BLaER1 treated with 17β-estradiol and CSF1 and Interleukin-3, amounts not matched to agents 10 nM and 100 nM (cell line): Measurements from ENCODE around the gene POLDIP3.
A peak's percentile ranks its signal among the peaks of the same experiment; 100 is the strongest.

ENCODE experiments used
- H3K27ac ChIP-seq, 11 experiments: shearing (Covaris generic); formaldehyde crosslinking; 2 replicates each; pipeline ENCODE4 v1.8.1; 2022
- H3K27me3 ChIP-seq, 11 experiments: shearing (Covaris generic); formaldehyde crosslinking; 2 replicates each; pipeline ENCODE4 v1.8.1; 2022
- H3K36me3 ChIP-seq, 11 experiments: shearing (Covaris generic); formaldehyde crosslinking; 2 replicates each; pipeline ENCODE4 v1.8.1; 2022
- H3K4me1 ChIP-seq, 10 experiments: shearing (Covaris generic); formaldehyde crosslinking; 2 replicates each; pipeline ENCODE4 v1.8.1; 2022
- H3K4me2 ChIP-seq, 11 experiments: shearing (Covaris generic); formaldehyde crosslinking; 2 replicates each; pipeline ENCODE4 v1.8.1; 2022
- H3K4me3 ChIP-seq, 10 experiments: shearing (Covaris generic); formaldehyde crosslinking; 2 replicates each; pipeline ENCODE4 v1.8.1; 2022
- H3K9ac ChIP-seq, 11 experiments: shearing (Covaris generic); formaldehyde crosslinking; 2 replicates each; pipeline ENCODE4 v1.8.1; 2022
- H3K9me3 ChIP-seq, 11 experiments: shearing (Covaris generic); formaldehyde crosslinking; replicated peaks in 1 of 11; 2 replicates each; pipeline ENCODE4 v1.8.1; 2022
- H4K20me1 ChIP-seq, 11 experiments: shearing (Covaris generic); formaldehyde crosslinking; 2 replicates each; pipeline ENCODE4 v1.8.1; 2022
- Cebpa-rat ChIP-seq, 11 experiments: shearing (Covaris generic); IDR thresholded peaks; 2 replicates each; pipeline ENCODE4 v1.8.1; 2022

Gene POLDIP3

GRCh38 chr22:42624551-42625106 lies 9.9 kb upstream of the POLDIP3 start:
- Histone ChIP-seq H3K4me3 (no peak overlapping the region), H3K27ac (peak overlapping the region in 3 of 11 experiments; percentile 32 to 44 (median 40); a peak in 2 of 22 replicates), H3K9ac (peak overlapping the region in 6 of 11 experiments; percentile 10 to 60 (median 38); a peak in 6 of 22 replicates), H3K4me1 (peaks cover 44 to 55% (median 46%) of the 10 kb centered on the region in 10 experiments), H3K27me3 (no peaks in the 10 kb centered on the region), H3K36me3 (peaks cover 43 to 67% (median 55%) of the 10 kb centered on the region in 11 experiments), H3K4me2 (peak overlapping the region; percentile 46 to 95 (median 86)), H3K9me3 (no peaks in the 10 kb centered on the region), H4K20me1 (peaks cover 21 to 99% (median 29%) of the 10 kb centered on the region in 11 experiments; a peak in 21 of 22 replicates)
- no peak for TF ChIP-seq Cebpa-rat (IDR thresholded peaks at IDR 0.05)

GRCh38 chr22:42623756-42624441 lies 9.2 kb upstream of the POLDIP3 start:
- Histone ChIP-seq H3K4me1 (peaks cover 44 to 60% (median 48%) of the 10 kb centered on the region in 10 experiments), H3K4me2 (peak overlapping the region; percentile 72 to 95 (median 86)), H3K9ac (peak overlapping the region in 7 of 11 experiments; percentile 21 to 56 (median 42); a peak in 12 of 22 replicates), H3K9me3 (no peaks in the 10 kb centered on the region), H3K27ac (peak overlapping the region in 9 of 11 experiments; percentile 19 to 70 (median 45); a peak in 13 of 22 replicates), H3K36me3 (peaks cover 38 to 67% (median 55%) of the 10 kb centered on the region in 11 experiments), H3K27me3 (no peaks in the 10 kb centered on the region), H4K20me1 (peaks cover 21 to 99% (median 29%) of the 10 kb centered on the region in 11 experiments; a peak in 21 of 22 replicates), H3K4me3 (no peak overlapping the region)
- no peak for TF ChIP-seq Cebpa-rat (IDR thresholded peaks at IDR 0.05)

GRCh38 chr22:42623301-42623751 lies 8.6 kb upstream of the POLDIP3 start:
- TF ChIP-seq Cebpa-rat (IDR thresholded peaks at IDR 0.05), result no peak
- Histone ChIP-seq H3K9me3 (no peaks in the 10 kb centered on the region), H3K9ac (peak overlapping the region in 8 of 11 experiments; percentile 15 to 69 (median 42); a peak in 11 of 22 replicates), H4K20me1 (peaks cover 21 to 94% (median 29%) of the 10 kb centered on the region in 11 experiments; a peak in 21 of 22 replicates), H3K4me2 (peak overlapping the region; percentile 72 to 95 (median 86)), H3K4me3 (no peak overlapping the region), H3K36me3 (peaks cover 33 to 64% (median 51%) of the 10 kb centered on the region in 11 experiments), H3K4me1 (peaks cover 44 to 65% (median 49%) of the 10 kb centered on the region in 10 experiments), H3K27me3 (no peaks in the 10 kb centered on the region), H3K27ac (peak overlapping the region in 9 of 11 experiments; percentile 19 to 70 (median 39); a peak in 13 of 22 replicates)

- peak overlapping the region in 9 of 11 experiments; percentile 15 to 69 (median 42); a peak in 10 of 22 replicates for H3K9ac ChIP-seq
- H3K36me3 ChIP-seq, result peaks cover 21 to 52% (median 39%) of the 10 kb centered on the region in 11 experiments
- H3K9me3 ChIP-seq, result no peaks in the 10 kb centered on the region
- H3K4me3 ChIP-seq, result peak overlapping the region in 1 of 10 experiments; percentile 14; a peak in 1 of 20 replicates
- TF ChIP-seq Cebpa-rat (IDR thresholded peaks at IDR 0.05), result no peak
- H3K4me1 ChIP-seq, result peaks cover 51 to 74% (median 55%) of the 10 kb centered on the region in 10 experiments
- H4K20me1 ChIP-seq, result peaks cover 21 to 83% (median 29%) of the 10 kb centered on the region in 11 experiments; a peak in 21 of 22 replicates
- peak overlapping the region in 6 of 11 experiments; percentile 9 to 70 (median 31); a peak in 10 of 22 replicates for H3K27ac ChIP-seq
- H3K27me3 ChIP-seq, result no peaks in the 10 kb centered on the region
- peak overlapping the region; percentile 72 to 95 (median 86) for H3K4me2 ChIP-seq
These were observed 7.5 kb upstream of the POLDIP3 start for GRCh38 chr22:42622061-42622710.

GRCh38 chr22:42621505-42622002 lies 6.9 kb upstream of the POLDIP3 start:
- no peaks in the 10 kb centered on the region for H3K9me3 ChIP-seq
- 0 out of 22 replicates have a peak overlapping the region, but pooled peaks of 1 of the 11 experiments have one; percentile 43 for H3K9ac ChIP-seq
- H3K4me1 ChIP-seq, result peaks cover 57 to 80% (median 62%) of the 10 kb centered on the region in 10 experiments
- H3K4me2 ChIP-seq, result peak overlapping the region; percentile 72 to 95 (median 86); a peak in 20 of 22 replicates
- H3K4me3 ChIP-seq, result no peak overlapping the region
- no peaks in the 10 kb centered on the region for H3K27me3 ChIP-seq
- H3K27ac ChIP-seq, result peak overlapping the region in 3 of 11 experiments; percentile 18 to 70 (median 26); a peak in 3 of 22 replicates
- H3K36me3 ChIP-seq, result peaks cover 15 to 46% (median 33%) of the 10 kb centered on the region in 11 experiments
- peaks cover 21 to 76% (median 29%) of the 10 kb centered on the region in 11 experiments; a peak in 21 of 22 replicates for H4K20me1 ChIP-seq
- no peak for TF ChIP-seq Cebpa-rat (IDR thresholded peaks at IDR 0.05)

GRCh38 chr22:42620084-42620483 lies 5.4 kb upstream of the POLDIP3 start:
- Histone ChIP-seq H3K36me3 (peaks cover 10 to 31% (median 19%) of the 10 kb centered on the region in 11 experiments; a peak in 19 of 22 replicates), H3K4me1 (peaks cover 62 to 85% (median 65%) of the 10 kb centered on the region in 10 experiments), H3K9ac (peak overlapping the region in 2 of 11 experiments; percentile 15 to 30; a peak in 1 of 22 replicates), H4K20me1 (peaks cover 21 to 66% (median 29%) of the 10 kb centered on the region in 11 experiments; a peak in 21 of 22 replicates), H3K4me2 (no peak overlapping the region), H3K9me3 (no peaks in the 10 kb centered on the region), H3K4me3 (no peak overlapping the region), H3K27me3 (no peaks in the 10 kb centered on the region), H3K27ac (peak overlapping the region in 1 of 11 experiments; percentile 14; a peak in 1 of 22 replicates)
- no peak for TF ChIP-seq Cebpa-rat (IDR thresholded peaks at IDR 0.05)

- TF ChIP-seq Cebpa-rat (IDR thresholded peaks at IDR 0.05), result no peak
- Histone ChIP-seq H3K27me3 (no peaks in the 10 kb centered on the region), H3K4me1 (peaks cover 56 to 79% (median 59%) of the 10 kb centered on the region in 10 experiments), H3K4me2 (no peak overlapping the region), H3K27ac (peak overlapping the region in 1 of 11 experiments; percentile 17; a peak in 1 of 22 replicates), H3K36me3 (peaks cover 10 to 31% (median 19%) of the 10 kb centered on the region in 11 experiments; a peak in 19 of 22 replicates), H3K4me3 (no peak overlapping the region), H4K20me1 (peaks cover 21 to 60% (median 29%) of the 10 kb centered on the region in 11 experiments; a peak in 21 of 22 replicates), H3K9me3 (no peaks in the 10 kb centered on the region), H3K9ac (peak overlapping the region in 3 of 11 experiments; percentile 3 to 14 (median 12); a peak in 2 of 22 replicates)
These were observed 4.8 kb upstream of the POLDIP3 start for GRCh38 chr22:42619261-42620063.
